Progenitor cell of endocrine pancreas (in vitro differentiated cells): ENCODE results near the gene POLN. TPM values are rescaled to one million over a fixed set of nuclear protein-coding genes. Genes with fewer than 3 reads are reported as not detected.

ENCODE experiments used
- DNase-seq: peaks from one replicate; pipeline ENCODE4 v3.0.0; 2021; ENCODE audit warnings: low spot score; ENCODE audit not compliant: unreplicated experiment
- H3K27ac Mint-ChIP-seq: 2 replicates; pipeline ENCODE4 v1.8.0; 2021; ENCODE audit warnings: mild to moderate bottlenecking, moderate library complexity, mixed read lengths
- H3K27me3 Mint-ChIP-seq: 2 replicates; pipeline ENCODE4 v1.8.0; 2021; ENCODE audit warnings: mixed read lengths
- H3K36me3 Mint-ChIP-seq: 2 replicates; pipeline ENCODE4 v1.8.0; 2022; ENCODE audit warnings: mixed read lengths; ENCODE audit not compliant: insufficient read depth
- H3K4me1 Mint-ChIP-seq: 2 replicates; pipeline ENCODE4 v1.8.0; 2021; ENCODE audit warnings: low read depth, mixed read lengths
- H3K4me3 Mint-ChIP-seq: 2 replicates; pipeline ENCODE4 v1.8.0; 2021; ENCODE audit warnings: low read depth, mild to moderate bottlenecking, moderate library complexity, mixed read lengths
- H3K9me3 Mint-ChIP-seq: 2 replicates; pipeline ENCODE4 v1.8.0; 2021; ENCODE audit warnings: low read depth, mixed read lengths
- total RNA-seq: library from RNA; stranded (reverse); gene quantifications from 2 replicates; pipeline ENCODE4 v1.2.1, GENCODE V29; 2021
- TF ChIP-seq, protein P1 (sequence below): fragments of 200-600 bp; sonication (generic); IDR thresholded peaks from one replicate; pipeline ENCODE4 v1.5.0; 2021; ENCODE audit warnings: antibody characterized with exemption, mild to moderate bottlenecking; ENCODE audit not compliant: unreplicated experiment

Gene POLN
- total RNA-seq, 1 donor from 2014 or later: 5.9 TPM

DNA sequence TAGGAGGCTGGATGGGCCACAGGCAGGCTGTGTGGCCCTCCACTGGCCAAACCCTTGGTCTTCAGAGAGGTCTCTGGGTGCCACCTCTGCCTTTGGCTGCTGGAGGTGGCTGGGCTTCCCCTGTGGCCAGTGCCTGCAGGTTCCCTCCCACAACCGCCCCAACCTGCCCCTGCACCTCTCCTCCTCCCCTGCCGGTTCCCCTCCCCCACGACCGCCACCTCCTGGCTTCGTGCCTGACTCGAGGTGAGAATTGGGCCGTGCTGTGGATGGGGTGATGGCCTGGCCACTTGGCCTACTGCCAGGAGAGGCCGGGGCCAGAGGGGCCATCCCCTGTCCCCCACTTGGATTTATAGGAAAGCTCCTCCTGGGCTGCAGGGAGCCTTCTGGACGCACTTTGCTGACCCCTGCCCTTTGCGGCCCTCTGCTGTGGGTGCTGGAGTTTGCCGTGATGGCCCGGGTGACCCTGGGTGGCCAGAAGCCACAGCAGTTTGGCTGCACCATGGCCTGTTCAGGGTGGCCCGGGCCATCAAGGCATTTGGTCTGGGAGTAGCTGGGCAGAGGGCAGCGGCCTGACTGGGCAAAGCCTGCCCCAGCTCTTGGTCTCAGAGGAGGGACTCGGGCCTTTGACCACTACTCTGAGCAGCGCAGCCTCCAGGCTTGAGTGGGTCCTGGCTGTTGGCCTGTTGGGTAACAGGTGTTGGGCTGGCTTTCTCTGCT lies 179.0 kb downstream of the POLN start:
- no peak overlapping the region for H3K27ac Mint-ChIP-seq
- no peak for DNase-seq

DNA sequence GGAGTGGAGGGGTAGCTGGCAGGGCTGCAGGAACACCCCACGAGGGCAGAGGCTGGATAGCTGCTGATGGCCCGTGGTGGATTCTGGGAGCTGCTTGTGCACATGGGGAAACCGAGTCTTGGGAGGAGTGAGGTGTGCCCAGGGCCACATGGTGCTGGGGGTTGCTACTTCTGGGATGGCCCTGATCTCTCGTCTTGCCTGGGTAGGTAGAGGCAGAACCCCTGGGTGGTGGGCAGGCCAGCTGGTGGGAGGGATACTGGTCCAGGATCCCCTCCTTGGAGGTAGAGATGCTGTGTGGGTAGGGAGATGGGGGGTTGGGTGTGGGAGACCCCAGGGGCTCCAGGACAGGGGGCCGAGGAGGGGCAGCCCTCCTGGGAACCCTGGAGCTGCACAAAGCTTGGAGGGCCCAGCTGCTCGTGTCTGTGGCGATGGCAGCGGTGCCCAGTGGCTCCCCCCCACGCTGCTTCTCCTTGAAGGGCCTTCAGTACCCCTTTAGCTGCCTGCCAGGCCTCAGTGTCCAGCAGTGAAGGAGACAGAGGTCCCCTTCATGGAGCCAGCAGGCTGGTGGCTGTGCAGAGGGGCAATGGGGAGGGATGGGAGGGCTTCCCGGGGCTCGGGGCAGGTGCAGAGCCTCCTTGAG lies 179.6 kb downstream of the POLN start:
- no peak overlapping the region for H3K27ac Mint-ChIP-seq
- TF ChIP-seq, protein P1, sequence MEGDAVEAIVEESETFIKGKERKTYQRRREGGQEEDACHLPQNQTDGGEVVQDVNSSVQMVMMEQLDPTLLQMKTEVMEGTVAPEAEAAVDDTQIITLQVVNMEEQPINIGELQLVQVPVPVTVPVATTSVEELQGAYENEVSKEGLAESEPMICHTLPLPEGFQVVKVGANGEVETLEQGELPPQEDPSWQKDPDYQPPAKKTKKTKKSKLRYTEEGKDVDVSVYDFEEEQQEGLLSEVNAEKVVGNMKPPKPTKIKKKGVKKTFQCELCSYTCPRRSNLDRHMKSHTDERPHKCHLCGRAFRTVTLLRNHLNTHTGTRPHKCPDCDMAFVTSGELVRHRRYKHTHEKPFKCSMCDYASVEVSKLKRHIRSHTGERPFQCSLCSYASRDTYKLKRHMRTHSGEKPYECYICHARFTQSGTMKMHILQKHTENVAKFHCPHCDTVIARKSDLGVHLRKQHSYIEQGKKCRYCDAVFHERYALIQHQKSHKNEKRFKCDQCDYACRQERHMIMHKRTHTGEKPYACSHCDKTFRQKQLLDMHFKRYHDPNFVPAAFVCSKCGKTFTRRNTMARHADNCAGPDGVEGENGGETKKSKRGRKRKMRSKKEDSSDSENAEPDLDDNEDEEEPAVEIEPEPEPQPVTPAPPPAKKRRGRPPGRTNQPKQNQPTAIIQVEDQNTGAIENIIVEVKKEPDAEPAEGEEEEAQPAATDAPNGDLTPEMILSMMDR: no peak
- H3K36me3 Mint-ChIP-seq: peaks cover 3% of the 10 kb centered on the region
- no peaks in the 10 kb centered on the region for H3K27me3 Mint-ChIP-seq
- H3K4me1 Mint-ChIP-seq: peaks cover 2% of the 10 kb centered on the region
- no peak overlapping the region for H3K4me3 Mint-ChIP-seq
- no peak for DNase-seq
- no peaks in the 10 kb centered on the region for H3K9me3 Mint-ChIP-seq

More for the DNA sequence above, 179.0 kb downstream of the POLN start:
- H3K27me3 Mint-ChIP-seq: no peaks in the 10 kb centered on the region
- no peaks in the 10 kb centered on the region for H3K9me3 Mint-ChIP-seq
- TF ChIP-seq, protein P1: no peak
- peaks cover 3% of the 10 kb centered on the region for H3K36me3 Mint-ChIP-seq
- H3K4me1 Mint-ChIP-seq: no peaks in the 10 kb centered on the region
- H3K4me3 Mint-ChIP-seq: no peak overlapping the region

DNA sequence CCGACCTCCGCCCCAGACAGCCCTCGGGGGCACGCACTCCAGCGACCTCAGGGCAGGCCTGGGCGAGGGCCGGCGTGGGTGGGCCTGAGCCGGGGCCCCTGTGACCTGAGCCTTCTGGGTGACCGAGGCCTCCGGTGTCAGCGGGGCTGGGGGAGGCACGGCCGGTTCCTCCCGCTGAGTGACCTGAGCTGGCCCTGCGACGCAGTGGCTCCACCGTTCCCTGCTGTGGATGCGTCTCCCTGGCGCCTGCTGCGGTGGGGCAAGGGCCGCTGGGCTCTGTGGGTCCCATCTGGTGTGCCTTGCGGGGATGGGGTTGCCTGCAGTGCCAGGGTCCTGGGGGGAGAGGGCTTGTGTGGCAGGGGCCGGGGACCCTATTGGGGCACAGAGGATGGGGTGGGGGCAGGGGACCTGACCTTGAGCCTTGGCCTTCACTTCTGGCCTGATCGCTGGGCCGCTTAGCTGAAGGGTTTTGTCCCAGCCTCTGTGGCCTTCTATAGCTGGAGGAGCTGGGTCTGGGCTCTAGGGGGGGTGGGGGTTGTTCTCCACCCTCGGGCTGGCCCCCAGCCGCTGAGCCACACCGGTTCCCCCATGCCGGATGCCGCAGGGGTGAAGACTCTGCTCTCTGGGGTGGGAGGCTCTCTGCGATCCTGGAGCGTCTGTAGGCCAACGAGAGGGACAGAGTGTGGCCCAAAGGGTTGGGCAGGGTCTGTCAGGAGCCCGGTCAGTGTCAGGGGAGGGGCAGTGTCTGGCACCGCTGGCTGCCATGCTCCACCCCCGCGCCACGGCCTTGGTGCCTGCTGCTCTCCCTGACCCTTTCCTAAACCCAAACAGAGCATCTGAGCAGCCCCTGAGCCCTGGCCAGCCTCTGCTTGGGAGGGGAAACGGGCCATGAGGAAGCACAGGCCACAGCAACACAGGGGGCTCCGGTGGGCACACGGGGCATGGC lies 180.5 kb downstream of the POLN start:
- Mint-ChIP-seq H3K36me3 (peaks cover 3% of the 10 kb centered on the region), H3K27me3 (peaks cover 3% of the 10 kb centered on the region), H3K27ac (no peak overlapping the region), H3K4me3 (peak overlapping the region; percentile 42), H3K9me3 (no peaks in the 10 kb centered on the region), H3K4me1 (peaks cover 2% of the 10 kb centered on the region)
- DNase-seq: no peak
- TF ChIP-seq, protein P1: no peak

DNA sequence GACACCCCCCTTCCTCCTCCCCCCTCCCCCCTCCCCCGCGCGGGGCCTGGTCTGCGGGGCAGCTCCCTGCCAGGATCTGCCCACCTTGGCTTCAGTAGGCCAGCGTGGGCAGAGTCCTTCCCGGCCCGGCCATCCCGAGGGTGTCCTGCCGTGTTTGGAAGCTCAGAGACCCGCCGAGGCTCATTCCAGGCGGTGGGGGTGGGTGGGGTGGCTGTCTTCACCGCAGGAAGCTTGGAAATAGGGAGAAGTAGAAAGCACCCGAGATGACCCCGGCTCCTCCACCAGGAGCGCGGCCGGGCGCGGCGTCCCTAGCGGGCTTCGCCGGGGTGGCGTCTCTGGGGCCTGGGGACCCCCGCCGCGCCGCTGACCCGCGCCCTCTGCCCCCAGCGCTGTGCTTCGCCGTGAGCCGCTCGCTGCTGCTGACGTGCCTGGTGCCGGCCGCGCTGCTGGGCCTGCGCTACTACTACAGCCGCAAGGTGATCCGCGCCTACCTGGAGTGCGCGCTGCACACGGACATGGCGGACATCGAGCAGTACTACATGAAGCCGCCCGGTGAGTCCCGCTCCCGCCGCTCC lies 181.2 kb downstream of the POLN start:
- Mint-ChIP-seq H3K9me3 (no peaks in the 10 kb centered on the region), H3K36me3 (peaks cover 3% of the 10 kb centered on the region), H3K4me3 (peak overlapping the region; percentile 64), H3K4me1 (peaks cover 2% of the 10 kb centered on the region), H3K27me3 (peaks cover 7% of the 10 kb centered on the region), H3K27ac (no peak overlapping the region)
- peak; percentile 48 for DNase-seq
- TF ChIP-seq, protein P1: peak; percentile 42
